Measurements from ENCODE around the gene CD247.

The CD247 gene

GRCh38 chr1:167412920-167413319 lies 105.4 kb downstream of the CD247 start:
- no peak for DNase-seq (ENCODE audit: low read depth)

GRCh38 chr1:167412072-167412471 lies 106.3 kb downstream of the CD247 start:
- no peak for DNase-seq (ENCODE audit: low read depth)

GRCh38 chr1:167409183-167409582 lies 109.1 kb downstream of the CD247 start:
- no peak for DNase-seq (ENCODE audit: low read depth)

GRCh38 chr1:167408355-167408754 lies 110.0 kb downstream of the CD247 start:
- no peak for DNase-seq (ENCODE audit: low read depth)

- DNase-seq (ENCODE audit: low read depth), result no peak
Measured at GRCh38 chr1:167404908-167405307, 113.4 kb downstream of the CD247 start.

GRCh38 chr1:167404161-167404888 lies 114.0 kb downstream of the CD247 start:
- DNase-seq (ENCODE audit: low read depth), result no peak

- DNase-seq (ENCODE audit: low read depth), result peak; percentile 25
Measured at GRCh38 chr1:167401260-167401873, 117.0 kb downstream of the CD247 start.

GRCh38 chr1:167400359-167400953 lies 117.9 kb downstream of the CD247 start:
- DNase-seq (ENCODE audit: low read depth), result no peak

- no peak for DNase-seq (ENCODE audit: low read depth)
Measured at GRCh38 chr1:167392200-167392696, 126.1 kb downstream of the CD247 start.

- no peak for DNase-seq (ENCODE audit: low read depth)
Measured at GRCh38 chr1:167388976-167389375, 129.4 kb downstream of the CD247 start.

GRCh38 chr1:167387251-167387910 lies 130.9 kb downstream of the CD247 start:
- DNase-seq (ENCODE audit: low read depth), result no peak

All from activated gamma-delta T cell treated with anti-CD3 and anti-CD28 coated beads, Interleukin-2, amount 50 U/mL, for 16 hours (primary cell).